Chondrocyte (in vitro differentiated cells): ENCODE data around the gene MED20. TPM values are rescaled to one million over a fixed set of nuclear protein-coding genes. Genes with fewer than 3 reads are reported as not detected.

Source experiments
- DNase-seq: peaks from one replicate; pipeline ENCODE4 v3.0.0; 2021; ENCODE audit warnings: mixed read lengths, low spot score
- H3K27ac Mint-ChIP-seq: one replicate; pipeline ENCODE4 v1.8.0; 2021; ENCODE audit warnings: mild to moderate bottlenecking, moderate library complexity, mixed read lengths; ENCODE audit not compliant: unreplicated experiment
- H3K27me3 Mint-ChIP-seq: 2 replicates; pipeline ENCODE4 v1.8.0; 2021; ENCODE audit warnings: low read depth, mixed read lengths
- H3K36me3 Mint-ChIP-seq: 2 replicates; pipeline ENCODE4 v1.8.0; 2021; ENCODE audit warnings: low read depth, mixed read lengths
- H3K4me1 Mint-ChIP-seq: 2 replicates; pipeline ENCODE4 v1.8.0; 2021; ENCODE audit warnings: low read depth, mild to moderate bottlenecking, mixed read lengths
- H3K4me3 Mint-ChIP-seq: one replicate; pipeline ENCODE4 v1.8.0; 2021; ENCODE audit warnings: mild to moderate bottlenecking, moderate library complexity, mixed read lengths; ENCODE audit not compliant: unreplicated experiment
- H3K9me3 Mint-ChIP-seq: 2 replicates; pipeline ENCODE4 v1.8.0; 2021; ENCODE audit warnings: low read depth, mixed read lengths
- CTCF ChIP-seq: fragments of 200-600 bp; sonication (generic); IDR thresholded peaks from 2 replicates; pipeline ENCODE4 v1.5.0; 2021; ENCODE audit warnings: antibody characterized with exemption, mild to moderate bottlenecking, moderate library complexity
- total RNA-seq: library from RNA; stranded (reverse); gene quantifications from 3 replicates; pipeline ENCODE4 v1.2.1, GENCODE V29; 2021

Gene MED20
- total RNA-seq, 1 donor from 2014 or later, result 23.4 TPM

GRCh38 chr6:41881506-41881905 is 39.4 kb downstream of the MED20 start:
- Mint-ChIP-seq H3K36me3 (no peaks in the 10 kb centered on the region), H3K4me3 (no peak overlapping the region), H3K4me1 (peaks cover 14% of the 10 kb centered on the region), H3K9me3 (no peaks in the 10 kb centered on the region), H3K27me3 (no peaks in the 10 kb centered on the region), H3K27ac (no peak overlapping the region)
- DNase-seq, result no peak
- no peak for TF ChIP-seq CTCF

DNA sequence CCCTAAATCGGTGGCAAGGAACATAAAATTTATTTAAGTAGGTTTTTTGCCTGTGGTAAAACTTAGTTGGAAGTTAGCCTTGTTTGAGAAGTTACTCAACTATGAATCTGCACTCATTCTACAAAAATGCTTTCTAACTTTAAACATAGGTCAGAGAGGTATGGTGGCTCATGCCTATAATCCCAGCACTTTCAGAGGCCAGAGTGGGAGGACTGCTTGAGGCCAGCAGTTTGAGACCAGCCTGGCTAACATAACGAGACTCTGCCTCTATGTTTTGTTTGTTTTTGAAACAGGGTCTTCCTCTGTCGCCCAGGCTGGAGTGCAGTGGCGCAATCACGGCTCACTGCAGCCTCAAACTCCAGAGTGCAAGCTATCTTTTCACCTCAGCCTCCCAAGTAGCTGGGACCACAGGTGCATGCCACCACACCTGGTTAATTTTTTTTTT is 42.0 kb downstream of the MED20 start:
- TF ChIP-seq CTCF, result no peak
- Mint-ChIP-seq H3K9me3 (no peaks in the 10 kb centered on the region), H3K27ac (peak overlapping the region; percentile 62), H3K4me3 (no peak overlapping the region), H3K27me3 (no peaks in the 10 kb centered on the region), H3K36me3 (no peaks in the 10 kb centered on the region), H3K4me1 (peaks cover 14% of the 10 kb centered on the region)
- no peak for DNase-seq

- Mint-ChIP-seq H3K4me3 (no peak overlapping the region), H3K9me3 (no peaks in the 10 kb centered on the region), H3K4me1 (peaks cover 14% of the 10 kb centered on the region), H3K36me3 (no peaks in the 10 kb centered on the region), H3K27ac (peak overlapping the region; percentile 18), H3K27me3 (no peaks in the 10 kb centered on the region)
- no peak for DNase-seq
- no peak for TF ChIP-seq CTCF
Measured at GRCh38 chr6:41878246-41878645, 42.7 kb downstream of the MED20 start.

- no peak for TF ChIP-seq CTCF
- Mint-ChIP-seq H3K36me3 (peaks cover 2% of the 10 kb centered on the region), H3K9me3 (no peaks in the 10 kb centered on the region)
Measured at GRCh38 chr6:41877051-41877680, 43.8 kb downstream of the MED20 start.

GRCh38 chr6:41874741-41875140 is 46.2 kb downstream of the MED20 start:
- Mint-ChIP-seq H3K27ac (no peak overlapping the region), H3K36me3 (peaks cover 2% of the 10 kb centered on the region), H3K27me3 (no peaks in the 10 kb centered on the region), H3K9me3 (no peaks in the 10 kb centered on the region), H3K4me1 (peaks cover 14% of the 10 kb centered on the region), H3K4me3 (no peak overlapping the region)
- TF ChIP-seq CTCF, result no peak
- no peak for DNase-seq

More at GRCh38 chr6:41877051-41877680, 43.8 kb downstream of the MED20 start:
- DNase-seq, result no peak
- H3K27ac Mint-ChIP-seq, result no peak overlapping the region
- H3K4me3 Mint-ChIP-seq, result no peak overlapping the region
- H3K27me3 Mint-ChIP-seq, result no peaks in the 10 kb centered on the region
- H3K4me1 Mint-ChIP-seq, result peaks cover 14% of the 10 kb centered on the region
